ENCODE results near the gene ADIPOR2.

- TF ChIP-seq CTCF (IDR thresholded peaks at IDR 0.05; ENCODE audit: low read depth, low read length, missing input control) (no peak), JUND (IDR thresholded peaks at IDR 0.05) (no peak), REST (IDR thresholded peaks at IDR 0.05) (no peak), MAX (IDR thresholded peaks at IDR 0.05) (no peak), RAD21 (IDR thresholded peaks at IDR 0.05) (no peak), ZBTB33 (IDR thresholded peaks at IDR 0.05) (no peak), TAF1 (conservative IDR thresholded peaks at IDR 0.05) (no peak), EGR1 (IDR thresholded peaks at IDR 0.05; ENCODE audit: low read depth in 2 of 2) (no peak), HNF4A (conservative IDR thresholded peaks at IDR 0.05) (no peak), YY1 (IDR thresholded peaks at IDR 0.05) (no peak), GABPA (IDR thresholded peaks at IDR 0.05 in 1 of 2, conservative IDR thresholded peaks at IDR 0.05 in 1 of 2) (no peak), SP1 (IDR thresholded peaks at IDR 0.05) (no peak), FOXA1 (IDR thresholded peaks at IDR 0.05) (no peak), ATF3 (IDR thresholded peaks at IDR 0.05) (no peak)
Observed at GRCh38 chr12:1723721-1724120, 32.9 kb downstream of the ADIPOR2 start.
